Measurements from ENCODE around the gene ATP2C2. TPM values are rescaled to one million over a fixed set of nuclear protein-coding genes. Genes with fewer than 3 reads are reported as not detected.

ATP2C2 gene
- total and polyA plus RNA-seq, 9 of the 15 experiments (the other 6 are each of a cell fraction or from before 2014, with no cell fraction given) = 0.75 TPM; not detected in 8

- TF ChIP-seq ZHX1 (conservative IDR thresholded peaks at IDR 0.05; ENCODE audit: low read length) (no peak), PRPF4 (IDR thresholded peaks at IDR 0.05; ENCODE audit: insufficient read depth, low read depth, low read length, poor library complexity, severe bottlenecking) (no peak), ZBTB49 (CRISPR knock-in tag; IDR thresholded peaks at IDR 0.05; ENCODE audit: borderline replicate concordance) (no peak), ZNF507 (tag; conservative IDR thresholded peaks at IDR 0.05) (no peak), RBM25 (IDR thresholded peaks at IDR 0.05; ENCODE audit: low read depth, low read length, severe bottlenecking) (peak; percentile 89), ZNF644 (tag; IDR thresholded peaks at IDR 0.05; ENCODE audit: low read depth) (no peak), TBP (optimal IDR thresholded peaks at IDR 0.05; ENCODE audit: low read depth, low read length) (no peak), MCM2 (IDR thresholded peaks at IDR 0.05; ENCODE audit: low read depth) (no peak), NCOA6 (IDR thresholded peaks at IDR 0.05) (no peak), TAF7 (tag; IDR thresholded peaks at IDR 0.05) (no peak), ZNF347 (CRISPR knock-in tag; IDR thresholded peaks at IDR 0.05; ENCODE audit: low read depth) (no peak)
These were observed 11.5 kb downstream of the ATP2C2 start (continued) for GRCh38 chr16:84379709-84380362.

All from K562 (cell line).